Neural cell (in vitro differentiated cells): ENCODE measurements around the gene DSTN. TPM values are rescaled to one million over a fixed set of nuclear protein-coding genes. Genes with fewer than 3 reads are reported as not detected.

Experiments used
- H2AFZ ChIP-seq: fragments of 200-600, 300-800 bp; sonication (generic), shearing (Covaris generic); 2 replicates; pipeline ENCODE4 v1.6.0; 2014; ENCODE audit warnings: low read depth, mild to moderate bottlenecking, antibody characterized with exemption, low read length, moderate library complexity
- H3F3A ChIP-seq: fragments of 200-600 bp; shearing (Covaris generic); 2 replicates; pipeline ENCODE4 v1.6.1; 2016; ENCODE audit warnings: mild to moderate bottlenecking, moderate library complexity, mixed read lengths, antibody characterized with exemption, low read length; ENCODE audit not compliant: insufficient read depth, poor library complexity, severe bottlenecking
- H3K27ac ChIP-seq: fragments of 200-600, 300-800 bp; sonication (generic), shearing (Covaris generic); 2 replicates; pipeline ENCODE4 v1.5.1; 2014; ENCODE audit warnings: mild to moderate bottlenecking, low read length, moderate library complexity
- H3K27me3 ChIP-seq: fragments of 300-800, 200-600 bp; sonication (generic), shearing (Covaris generic); 2 replicates; pipeline ENCODE4 v1.6.0; 2014; ENCODE audit warnings: mild to moderate bottlenecking, low read depth, low read length, moderate library complexity; ENCODE audit not compliant: insufficient read depth
- H3K36me3 ChIP-seq: fragments of 300-800, 200-600 bp; sonication (generic), shearing (Covaris generic); 2 replicates; pipeline ENCODE4 v1.5.1; 2014; ENCODE audit warnings: mild to moderate bottlenecking, antibody characterized with exemption, low read length, moderate library complexity; ENCODE audit not compliant: insufficient read depth
- H3K4me2 ChIP-seq: fragments of 300-800, 200-600 bp; sonication (generic), shearing (Covaris generic); 2 replicates; pipeline ENCODE4 v1.6.0; 2014; ENCODE audit warnings: mild to moderate bottlenecking, low read length
- H3K4me3 ChIP-seq: fragments of 300-800, 200-600 bp; sonication (generic), shearing (Covaris generic); 2 replicates; pipeline ENCODE4 v1.5.1; 2014; ENCODE audit warnings: mild to moderate bottlenecking, low read length, moderate library complexity
- H3K79me2 ChIP-seq: fragments of 200-600 bp; shearing (Covaris generic); replicated peaks from 2 replicates; pipeline ENCODE4 v1.6.0; 2014; ENCODE audit warnings: mild to moderate bottlenecking, low read length, moderate library complexity; ENCODE audit not compliant: insufficient read depth
- H3K9ac ChIP-seq: fragments of 300-800, 200-600 bp; sonication (generic), shearing (Covaris generic); 2 replicates; pipeline ENCODE4 v1.6.1; 2016; ENCODE audit warnings: mild to moderate bottlenecking, low read length, mixed read lengths
- H3K9me2 ChIP-seq: fragments of 200-600 bp; shearing (Covaris generic); 2 replicates; pipeline ENCODE4 v1.6.1; 2016; ENCODE audit warnings: mild to moderate bottlenecking, low read length, mixed read lengths; ENCODE audit not compliant: insufficient read depth
- H3K9me3 ChIP-seq: fragments of 200-600, 300-800 bp; sonication (generic), shearing (Covaris generic); 2 replicates; pipeline ENCODE4 v1.6.1; 2016; ENCODE audit warnings: mild to moderate bottlenecking, mixed run types, low read length, moderate library complexity, mixed read lengths
- H4K20me1 ChIP-seq: fragments of 200-600 bp; shearing (Covaris generic); 2 replicates; pipeline ENCODE4 v1.6.1; 2016; ENCODE audit warnings: mild to moderate bottlenecking, mixed run types; ENCODE audit not compliant: insufficient read depth
- EP300 ChIP-seq: fragments of 450-650 bp; conservative IDR thresholded peaks from 2 replicates; pipeline ENCODE4 v1.6.1; 2014; ENCODE audit warnings: antibody characterized with exemption, mild to moderate bottlenecking, moderate library complexity; ENCODE audit not compliant: poor library complexity, severe bottlenecking
- EZH2 ChIP-seq: fragments of 200-600, 300-800 bp; shearing (Covaris generic), sonication (generic); IDR thresholded peaks from 2 replicates; pipeline ENCODE4 v1.6.1; 2014; ENCODE audit warnings: antibody characterized with exemption, low read length, borderline replicate concordance, mild to moderate bottlenecking; ENCODE audit not compliant: insufficient read depth, poor library complexity, severe bottlenecking
- MXI1 ChIP-seq: fragments of 450-650 bp; conservative IDR thresholded peaks from 2 replicates; pipeline ENCODE4 v1.6.1; 2014; ENCODE audit warnings: antibody characterized with exemption, mild to moderate bottlenecking; ENCODE audit not compliant: poor library complexity, severe bottlenecking
- POLR2AphosphoS5 ChIP-seq: IDR thresholded peaks from 2 replicates; pipeline ENCODE4 v1.6.1; 2012
- RAD21 ChIP-seq: fragments of 450-650 bp; conservative IDR thresholded peaks from 2 replicates; pipeline ENCODE4 v1.6.1; 2014; ENCODE audit warnings: antibody characterized with exemption, mild to moderate bottlenecking, moderate library complexity
- REST ChIP-seq: IDR thresholded peaks from 2 replicates; pipeline ENCODE4 v1.6.1; 2012; ENCODE audit warnings: borderline replicate concordance
- SMC3 ChIP-seq: fragments of 450-650 bp; conservative IDR thresholded peaks from 2 replicates; pipeline ENCODE4 v1.6.1; 2014; ENCODE audit warnings: antibody characterized with exemption, mild to moderate bottlenecking, moderate library complexity; ENCODE audit not compliant: poor library complexity
- TAF1 ChIP-seq: IDR thresholded peaks from 2 replicates; pipeline ENCODE4 v1.6.1; 2012; ENCODE audit warnings: low read depth
- polyA plus RNA-seq: library from polyadenylated mRNA; depleted of rRNA; stranded (reverse); fragments of >200 nt; gene quantifications from 2 replicates; pipeline ENCODE4 v1.2.3, GENCODE V29; 2014
- TF ChIP-seq, protein P1 (sequence below): fragments of 450-650 bp; IDR thresholded peaks from 2 replicates; pipeline ENCODE4 v1.5.1; 2014; ENCODE audit warnings: antibody characterized with exemption, mild to moderate bottlenecking, moderate library complexity; ENCODE audit not compliant: poor library complexity, severe bottlenecking

Gene DSTN
- polyA plus RNA-seq, 1 donor from 2014 or later = 276 TPM

DNA sequence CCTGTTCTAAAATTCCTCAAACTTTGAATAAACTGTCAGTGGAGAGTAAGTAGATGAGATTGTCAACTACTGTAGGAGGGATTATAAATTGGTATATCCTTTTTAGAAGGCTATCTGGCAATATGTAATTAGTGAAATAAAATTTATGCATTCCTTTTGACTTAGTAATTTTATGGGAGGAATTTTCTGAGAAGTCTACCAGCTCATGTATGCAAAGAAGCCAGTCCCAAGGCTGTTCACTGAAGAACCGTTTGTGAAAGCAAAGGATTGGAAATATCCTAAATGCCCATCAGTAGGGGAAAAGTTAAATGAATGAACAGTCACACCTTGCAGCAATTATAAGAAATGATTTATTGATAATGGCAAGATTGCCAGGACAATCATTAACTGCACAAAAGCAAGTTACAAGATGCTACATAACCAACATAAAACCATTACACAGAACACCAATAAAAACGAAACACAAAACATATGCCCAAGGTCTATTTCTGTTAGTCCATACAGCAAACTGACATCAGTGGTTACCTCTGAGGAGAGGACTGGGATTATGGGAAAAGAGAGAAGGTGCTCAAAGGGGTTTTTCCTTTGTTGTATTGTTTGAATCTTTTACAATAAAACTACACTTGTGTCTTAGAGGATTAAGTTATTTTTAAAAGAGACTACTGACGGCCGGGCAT lies 4.6 kb upstream of the DSTN start:
- Histone ChIP-seq H3F3A (no peaks in the 10 kb centered on the region), H3K9me2 (no peaks in the 10 kb centered on the region), H3K4me2 (no peak overlapping the region), H3K9ac (no peak overlapping the region), H3K36me3 (no peaks in the 10 kb centered on the region), H2AFZ (no peak overlapping the region), H3K9me3 (no peaks in the 10 kb centered on the region), H3K4me3 (no peak overlapping the region), H3K27me3 (peaks cover 3% of the 10 kb centered on the region), H3K27ac (no peak overlapping the region), H3K79me2 (no peaks in the 10 kb centered on the region), H4K20me1 (no peaks in the 10 kb centered on the region)
- TF ChIP-seq RAD21 (no peak), TAF1 (no peak), POLR2AphosphoS5 (no peak), SMC3 (no peak), EP300 (no peak), REST (no peak), EZH2 (no peak), MXI1 (no peak)
- TF ChIP-seq, protein P1, sequence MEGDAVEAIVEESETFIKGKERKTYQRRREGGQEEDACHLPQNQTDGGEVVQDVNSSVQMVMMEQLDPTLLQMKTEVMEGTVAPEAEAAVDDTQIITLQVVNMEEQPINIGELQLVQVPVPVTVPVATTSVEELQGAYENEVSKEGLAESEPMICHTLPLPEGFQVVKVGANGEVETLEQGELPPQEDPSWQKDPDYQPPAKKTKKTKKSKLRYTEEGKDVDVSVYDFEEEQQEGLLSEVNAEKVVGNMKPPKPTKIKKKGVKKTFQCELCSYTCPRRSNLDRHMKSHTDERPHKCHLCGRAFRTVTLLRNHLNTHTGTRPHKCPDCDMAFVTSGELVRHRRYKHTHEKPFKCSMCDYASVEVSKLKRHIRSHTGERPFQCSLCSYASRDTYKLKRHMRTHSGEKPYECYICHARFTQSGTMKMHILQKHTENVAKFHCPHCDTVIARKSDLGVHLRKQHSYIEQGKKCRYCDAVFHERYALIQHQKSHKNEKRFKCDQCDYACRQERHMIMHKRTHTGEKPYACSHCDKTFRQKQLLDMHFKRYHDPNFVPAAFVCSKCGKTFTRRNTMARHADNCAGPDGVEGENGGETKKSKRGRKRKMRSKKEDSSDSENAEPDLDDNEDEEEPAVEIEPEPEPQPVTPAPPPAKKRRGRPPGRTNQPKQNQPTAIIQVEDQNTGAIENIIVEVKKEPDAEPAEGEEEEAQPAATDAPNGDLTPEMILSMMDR = no peak

DNA sequence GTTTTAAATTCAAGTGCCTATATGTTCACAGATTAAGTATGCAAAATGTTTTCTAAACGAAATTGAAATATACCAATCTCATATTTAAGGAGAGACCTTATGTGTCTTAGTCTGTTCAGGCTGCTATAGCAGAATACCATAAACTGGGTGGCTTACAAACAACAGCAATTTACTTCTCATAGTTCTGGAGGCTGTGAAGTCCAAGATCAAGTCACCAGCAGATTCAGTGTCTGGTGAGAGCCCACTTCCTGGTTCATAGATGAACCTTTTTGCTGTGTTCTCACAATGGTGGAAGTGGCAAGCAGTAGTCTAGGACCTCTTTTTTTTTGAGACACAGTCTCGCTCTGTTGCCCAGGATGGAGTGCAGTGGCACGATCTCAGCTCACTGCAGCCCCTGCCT lies 3.5 kb upstream of the DSTN start:
- H3K27me3 ChIP-seq = peaks cover 3% of the 10 kb centered on the region
- H3K9me2 ChIP-seq = no peaks in the 10 kb centered on the region
- no peak overlapping the region for H3K4me2 ChIP-seq
- no peak for TF ChIP-seq TAF1
- no peak for TF ChIP-seq MXI1
- no peak for TF ChIP-seq RAD21
- no peak for TF ChIP-seq EZH2
- TF ChIP-seq SMC3 = no peak
- no peak for TF ChIP-seq POLR2AphosphoS5
- H4K20me1 ChIP-seq = peaks cover 4% of the 10 kb centered on the region
- no peak overlapping the region for H3K27ac ChIP-seq
- peaks cover 7% of the 10 kb centered on the region for H3K79me2 ChIP-seq
- H3K9ac ChIP-seq = no peak overlapping the region
- no peaks in the 10 kb centered on the region for H3K36me3 ChIP-seq
- peaks cover 4% of the 10 kb centered on the region for H3F3A ChIP-seq
- no peaks in the 10 kb centered on the region for H3K9me3 ChIP-seq
- no peak overlapping the region for H2AFZ ChIP-seq
- no peak overlapping the region for H3K4me3 ChIP-seq
